GM12891 (cell line): ENCODE data around the gene ZNF417. TPM values are rescaled to one million over a fixed set of nuclear protein-coding genes. Genes with fewer than 3 reads are reported as not detected.

Experiments
- DNase-seq: peaks from one replicate; pipeline ENCODE4 v3.0.0; 2011; ENCODE audit warnings: low spot score; ENCODE audit not compliant: insufficient read length
- FAIRE-seq: peaks from 2 replicates; lab custom pipeline; 2011; peaks lifted over from hg19 to GRCh38; lab: Jason Lieb, UNC
- PAX5 ChIP-seq: IDR thresholded peaks from 2 replicates; pipeline ENCODE4 v1.6.1; 2011; ENCODE audit warnings: low read length, moderate library complexity, mild to moderate bottlenecking; ENCODE audit not compliant: insufficient read depth, severe bottlenecking
- POLR2A ChIP-seq: IDR thresholded peaks from 2 replicates; pipeline ENCODE4 v1.6.1; 2011; ENCODE audit warnings: low read depth, low read length, control low read depth
- POLR2AphosphoS5 ChIP-seq: IDR thresholded peaks from 2 replicates; pipeline ENCODE4 v1.6.1; 2011; ENCODE audit warnings: low read depth, low read length, control low read depth
- POU2F2 ChIP-seq: IDR thresholded peaks from 2 replicates; pipeline ENCODE4 v1.6.1; 2011; ENCODE audit warnings: low read depth, mild to moderate bottlenecking, control low read depth, low read length, moderate library complexity
- SPI1 ChIP-seq: IDR thresholded peaks from 2 replicates; pipeline ENCODE4 v1.6.1; 2011; ENCODE audit warnings: low read depth, low read length, control low read depth
- TAF1 ChIP-seq: IDR thresholded peaks from 2 replicates; pipeline ENCODE4 v1.6.1; 2011; ENCODE audit warnings: low read depth, low read length, control low read depth
- polyA plus RNA-seq: library from polyadenylated mRNA; unstranded; fragments of >200 nt; gene quantifications from one replicate; pipeline ENCODE4 v1.2.1, GENCODE V29; 2012; ENCODE audit warnings: low read depth, missing spikeins, inconsistent platforms; ENCODE audit not compliant: missing spikeins

Gene ZNF417
- 3.5 TPM for polyA plus RNA-seq

DNA sequence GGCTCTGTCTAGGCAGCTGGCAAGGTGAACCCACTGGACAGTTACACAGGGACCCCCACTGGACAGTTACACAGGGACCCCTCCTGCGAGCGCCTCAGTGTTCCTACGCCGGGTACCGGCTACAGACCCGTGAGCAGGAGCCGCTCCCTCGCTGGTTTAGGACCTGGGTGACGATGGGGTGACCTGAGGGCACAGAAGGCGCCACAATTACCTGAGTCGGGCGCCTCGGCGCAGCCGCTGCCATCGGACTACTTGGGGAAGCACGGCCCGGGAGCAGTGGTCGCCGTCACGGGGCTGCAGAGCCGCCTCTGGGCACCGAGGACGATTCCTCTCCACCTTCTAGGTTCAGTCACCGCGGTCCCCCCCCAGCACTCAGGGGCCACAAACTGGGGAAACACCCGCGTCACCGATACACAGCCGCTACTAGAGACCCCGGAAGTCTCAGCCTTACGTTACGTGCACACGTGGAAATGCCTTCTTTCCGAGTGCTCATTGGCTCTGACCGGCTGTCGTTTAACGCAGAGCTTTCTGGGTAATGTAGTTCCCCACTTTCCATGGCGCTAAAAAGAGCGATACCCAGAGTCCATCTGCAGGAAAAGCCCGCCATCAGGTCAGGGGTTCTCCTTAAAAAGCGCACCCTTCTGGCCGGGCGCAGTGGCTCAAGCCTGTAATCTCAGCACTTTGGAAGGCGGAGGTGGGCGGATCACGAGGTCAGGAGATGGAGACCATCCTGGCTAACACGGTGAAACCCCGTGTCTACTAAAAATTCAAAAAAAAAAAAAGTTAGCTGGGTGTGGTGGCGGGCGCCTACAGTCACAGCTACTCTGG lies at the start of gene ZNF417:
Gene ZNF417, minus strand, starts transcription at position 425 of the 828 bp plus-strand sequence. Its CDS starts 181 bp downstream, at position 244.
- DNase-seq (peak; percentile 79), FAIRE-seq (peak; percentile 97)
- peak; percentile 49; the same call in 1 of the 2 replicates for TF ChIP-seq POLR2A
- peak; percentile 70 for TF ChIP-seq POLR2AphosphoS5

DNA sequence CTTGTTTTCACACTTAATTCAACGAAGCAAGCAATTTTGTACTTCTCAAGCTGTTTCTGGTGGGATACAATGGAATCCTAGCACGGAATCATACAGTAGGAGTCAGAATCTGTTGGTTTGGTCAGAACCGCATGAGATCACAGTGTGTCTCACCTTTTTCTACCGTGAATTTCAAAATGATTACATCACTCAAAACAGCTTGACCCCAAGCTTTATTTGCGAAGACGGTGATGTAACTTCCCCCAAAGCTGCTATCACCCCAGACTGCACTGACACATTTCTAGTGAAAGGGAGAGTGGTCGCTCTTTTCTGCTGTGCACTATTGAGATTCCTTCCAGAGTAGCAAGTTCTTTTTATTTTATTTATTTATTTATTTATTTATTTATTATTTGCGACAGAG lies 48.4 kb upstream of the ZNF417 start:
- FAIRE-seq (no peak), DNase-seq (no peak)
- TF ChIP-seq TAF1 (no peak), POU2F2 (no peak)

DNA sequence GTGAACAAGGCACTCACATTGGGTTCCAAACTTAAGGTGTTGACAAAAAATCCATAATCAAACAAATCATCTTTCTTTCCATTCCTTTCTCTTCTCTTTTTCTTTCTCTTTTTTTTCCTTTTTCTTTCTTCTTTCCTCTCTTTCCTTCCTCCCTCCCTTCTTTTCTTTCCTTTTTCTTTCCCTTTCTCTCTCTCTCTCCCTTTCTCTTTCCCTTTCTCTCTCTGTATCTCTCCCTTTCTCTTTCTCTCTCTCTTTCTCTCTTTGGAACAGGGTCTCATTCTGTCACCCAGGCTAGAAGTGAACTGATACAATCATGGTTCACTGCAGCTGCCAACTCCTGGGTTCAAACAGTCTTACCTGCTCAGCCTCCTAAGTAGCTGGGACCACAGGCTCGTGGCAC lies 45.4 kb upstream of the ZNF417 start:
- no peak for TF ChIP-seq POLR2AphosphoS5
- TF ChIP-seq POU2F2: no peak
- no peak for TF ChIP-seq SPI1
- no peak for TF ChIP-seq POLR2A
- no peak for DNase-seq
- no peak for FAIRE-seq

DNA sequence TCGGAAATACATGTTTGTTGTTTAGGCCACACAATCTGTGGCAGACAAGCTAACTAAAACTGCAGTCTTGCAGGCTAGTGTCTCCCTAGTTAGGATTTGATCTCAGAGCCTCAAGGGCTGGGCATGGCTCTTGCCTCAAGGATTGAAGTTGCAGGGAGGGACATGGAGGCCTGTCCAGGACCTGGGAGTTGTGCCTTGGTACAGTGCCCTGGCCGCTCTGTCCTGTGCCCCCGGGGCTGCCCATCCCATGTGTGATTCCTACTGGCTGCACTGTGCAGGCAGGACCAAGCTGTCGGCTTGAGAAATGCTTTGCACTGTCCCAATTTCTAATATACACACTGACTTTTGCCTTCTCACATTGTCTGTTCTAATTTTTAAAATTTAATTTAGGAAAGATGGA lies 38.6 kb upstream of the ZNF417 start:
- DNase-seq (no peak), FAIRE-seq (no peak)
- no peak for TF ChIP-seq POLR2AphosphoS5
- TF ChIP-seq SPI1: no peak
- no peak for TF ChIP-seq POU2F2
- TF ChIP-seq PAX5: no peak
- TF ChIP-seq POLR2A: no peak
- no peak for TF ChIP-seq TAF1

DNA sequence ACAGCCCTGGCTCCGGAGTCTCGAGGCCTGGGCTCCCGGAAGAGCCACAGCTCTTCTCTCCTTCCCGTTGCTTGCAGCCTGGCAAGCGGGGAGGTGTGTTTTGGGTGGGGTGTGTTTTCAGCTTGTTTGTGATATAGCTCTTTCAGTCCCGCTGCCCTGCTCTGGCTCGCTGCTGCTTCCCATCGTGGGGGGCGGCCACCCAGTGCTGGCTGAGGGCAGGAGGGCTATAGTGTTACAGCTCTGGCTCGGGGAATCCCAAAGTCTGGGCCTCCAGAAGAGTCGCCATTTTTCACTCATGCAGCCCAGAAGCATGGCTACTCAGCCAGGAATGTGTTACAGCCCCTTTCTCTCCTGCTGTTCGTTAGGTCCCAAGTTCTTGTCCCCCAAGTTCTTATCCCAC lies 33.3 kb upstream of the ZNF417 start:
- TF ChIP-seq POU2F2 (no peak), POLR2A (no peak), TAF1 (no peak), PAX5 (no peak), POLR2AphosphoS5 (no peak), SPI1 (no peak)
- no peak for DNase-seq
- no peak for FAIRE-seq

DNA sequence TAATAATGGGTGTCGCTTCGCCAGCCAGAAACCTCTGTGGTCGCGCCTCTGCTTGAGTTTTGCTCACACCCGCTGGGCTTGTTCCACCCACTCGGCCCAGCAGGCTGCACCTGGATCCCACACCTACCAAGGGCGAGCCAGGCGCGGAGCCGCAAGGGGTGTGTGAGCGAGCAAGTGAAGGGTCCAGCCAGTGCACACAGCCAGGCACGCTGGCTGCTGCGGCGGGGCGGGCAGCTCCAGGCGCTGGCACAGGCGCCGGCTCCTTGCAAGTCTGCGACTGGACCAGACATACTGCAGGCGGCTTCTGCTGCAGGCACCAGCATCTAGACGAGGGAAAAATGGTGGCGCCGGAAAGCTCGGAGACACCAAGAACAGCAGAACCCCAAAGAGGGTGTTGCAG lies 32.9 kb upstream of the ZNF417 start:
- FAIRE-seq (no peak), DNase-seq (no peak)
- TF ChIP-seq PAX5: no peak
- no peak for TF ChIP-seq TAF1
- TF ChIP-seq POLR2AphosphoS5: no peak
- no peak for TF ChIP-seq SPI1
- no peak for TF ChIP-seq POU2F2
- no peak for TF ChIP-seq POLR2A

DNA sequence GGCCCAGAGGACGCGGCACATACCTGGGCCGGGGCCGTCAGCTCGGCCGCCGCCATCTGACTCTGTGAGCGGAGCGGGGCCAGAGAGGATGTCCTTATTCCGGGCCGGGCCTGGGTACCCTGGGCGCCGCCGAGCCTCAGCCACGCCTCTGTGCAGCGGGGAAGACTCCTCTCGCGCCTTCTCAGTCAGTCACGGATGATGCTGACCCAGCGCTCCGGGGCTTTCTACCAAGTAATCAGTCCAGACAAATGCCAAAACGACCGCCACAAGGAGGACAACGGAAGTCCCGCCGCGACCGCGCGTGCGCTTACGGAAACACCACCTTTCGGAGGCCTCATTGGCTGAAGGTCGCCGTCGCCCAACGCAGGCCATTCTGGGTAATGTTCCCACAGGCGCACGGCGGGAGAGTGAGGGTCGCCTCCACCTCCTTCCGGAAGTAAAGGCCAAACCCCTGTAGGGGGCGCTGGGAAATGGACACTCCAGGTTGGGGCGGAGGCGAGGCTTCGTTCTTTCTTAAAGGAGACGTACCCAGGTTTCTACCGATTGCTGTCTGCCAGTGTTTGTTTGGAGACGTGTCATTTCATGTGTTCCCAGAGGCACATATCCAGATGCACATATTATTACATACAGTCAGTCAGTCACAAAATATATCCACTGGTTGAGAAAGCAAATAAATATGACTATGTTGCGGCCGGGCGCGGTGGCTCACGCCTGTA lies 31.2 kb upstream of the ZNF417 start, which contains the start of gene ZNF256:
Gene ZNF256, minus strand, starts transcription at position 288 of the 716 bp plus-strand sequence. Its CDS starts 232 bp downstream, at position 56.
- DNase-seq: peak; percentile 92
- 0 out of 2 replicates have a peak, but pooled peaks have one; percentile 24 for TF ChIP-seq TAF1
- TF ChIP-seq POLR2A: no peak; the same call in 1 of the 2 replicates
- TF ChIP-seq POLR2AphosphoS5: 0 out of 2 replicates have a peak, but pooled peaks have one; percentile 63
- peak; percentile 98 for FAIRE-seq

DNA sequence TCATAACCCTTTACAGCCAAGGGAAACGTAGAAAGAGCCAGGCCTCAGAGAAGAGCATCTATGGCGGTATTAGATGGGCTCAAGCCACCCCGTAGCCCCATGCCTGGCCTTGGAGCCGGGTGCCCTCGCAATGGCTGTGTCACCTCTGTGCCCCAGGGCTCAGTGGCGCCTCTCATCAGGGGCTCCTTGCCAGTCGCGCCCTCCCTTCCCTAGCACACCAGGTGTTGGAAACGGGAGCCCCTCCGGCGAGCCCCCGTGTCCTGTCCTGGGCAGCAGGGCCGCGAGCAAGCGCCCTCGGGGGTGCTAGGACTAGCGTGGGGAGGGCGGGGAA lies 30.7 kb upstream of the ZNF417 start:
- no peak for TF ChIP-seq POLR2A
- no peak for TF ChIP-seq POLR2AphosphoS5
- TF ChIP-seq SPI1: no peak
- FAIRE-seq (no peak), DNase-seq (no peak)

DNA sequence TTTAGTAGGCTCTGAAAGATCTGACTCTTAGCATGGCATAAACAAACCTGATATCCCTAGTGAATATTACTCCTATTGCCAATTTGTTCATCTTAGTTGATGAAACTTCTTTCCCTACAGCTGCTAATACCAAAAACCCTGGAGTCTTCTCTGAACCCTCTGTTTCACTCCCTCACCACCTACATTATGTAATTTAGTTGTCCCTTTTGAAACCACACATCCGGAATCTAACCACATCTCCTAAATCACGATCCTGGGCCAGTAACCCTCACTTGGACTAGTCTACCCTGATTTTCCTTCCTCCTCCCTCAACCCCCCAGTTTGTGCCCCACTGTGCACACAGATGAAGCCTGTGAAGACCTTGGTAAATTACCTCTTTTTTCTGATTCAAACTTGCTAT lies 29.9 kb upstream of the ZNF417 start:
- TF ChIP-seq SPI1 (no peak), TAF1 (no peak), PAX5 (no peak), POLR2A (no peak), POU2F2 (no peak)
- FAIRE-seq: no peak
- no peak for DNase-seq

DNA sequence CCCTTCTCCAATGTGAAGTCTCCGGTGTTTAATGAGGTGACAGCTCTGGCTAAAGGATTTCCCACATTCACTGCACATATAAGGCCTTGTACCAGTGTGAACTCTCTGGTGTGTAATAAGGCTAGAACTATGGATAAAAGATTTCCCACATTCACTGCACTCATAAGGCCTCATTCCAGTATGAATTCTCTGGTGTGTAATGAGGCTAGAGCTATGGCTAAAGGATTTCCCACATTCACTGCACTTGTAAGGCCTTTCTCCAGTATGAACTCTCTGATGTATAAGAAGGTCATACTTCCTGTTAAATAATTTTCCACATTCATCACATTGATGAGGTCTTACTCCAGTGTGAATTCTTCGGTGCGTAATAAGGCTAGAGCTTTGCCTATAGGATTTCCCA lies 25.2 kb upstream of the ZNF417 start:
- FAIRE-seq (no peak), DNase-seq (no peak)
- TF ChIP-seq POLR2AphosphoS5 (no peak), POU2F2 (no peak), POLR2A (no peak), PAX5 (no peak), TAF1 (no peak), SPI1 (no peak)
